ENCODE results near the gene THAP7.
"Not testable (repeated sequence)": the region's sequence is repeated elsewhere in the genome, so short reads cannot be mapped to it uniquely, and the experiment has no call there.

Gene THAP7

DNA sequence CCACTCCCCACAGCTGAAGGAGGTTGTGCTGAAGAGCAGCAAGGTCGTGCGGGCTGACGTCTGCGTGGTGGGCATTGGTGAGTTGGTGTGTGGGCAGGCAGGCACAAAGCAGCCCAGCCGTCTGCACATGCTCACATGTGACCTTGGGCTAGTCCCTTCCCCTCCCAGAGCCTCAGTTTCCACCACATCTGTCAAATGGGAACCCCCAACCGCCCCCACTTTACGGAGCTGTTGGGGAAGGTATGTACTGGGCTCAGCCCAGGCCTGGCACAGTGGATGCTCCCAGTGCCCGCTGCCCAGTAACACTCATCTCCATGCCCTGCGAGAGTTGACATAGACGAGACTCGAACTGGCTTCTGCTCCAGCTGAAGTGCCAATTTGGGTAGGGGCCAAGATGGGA, 24.9 kb downstream of the THAP7 start:
- DNase-seq, result no peak

GRCh38 chr22:20976291-20976877, 25.5 kb downstream of the THAP7 start:
- no peak for DNase-seq

GRCh38 chr22:20975541-20976290, 26.2 kb downstream of the THAP7 start:
- DNase-seq, result no peak

DNA sequence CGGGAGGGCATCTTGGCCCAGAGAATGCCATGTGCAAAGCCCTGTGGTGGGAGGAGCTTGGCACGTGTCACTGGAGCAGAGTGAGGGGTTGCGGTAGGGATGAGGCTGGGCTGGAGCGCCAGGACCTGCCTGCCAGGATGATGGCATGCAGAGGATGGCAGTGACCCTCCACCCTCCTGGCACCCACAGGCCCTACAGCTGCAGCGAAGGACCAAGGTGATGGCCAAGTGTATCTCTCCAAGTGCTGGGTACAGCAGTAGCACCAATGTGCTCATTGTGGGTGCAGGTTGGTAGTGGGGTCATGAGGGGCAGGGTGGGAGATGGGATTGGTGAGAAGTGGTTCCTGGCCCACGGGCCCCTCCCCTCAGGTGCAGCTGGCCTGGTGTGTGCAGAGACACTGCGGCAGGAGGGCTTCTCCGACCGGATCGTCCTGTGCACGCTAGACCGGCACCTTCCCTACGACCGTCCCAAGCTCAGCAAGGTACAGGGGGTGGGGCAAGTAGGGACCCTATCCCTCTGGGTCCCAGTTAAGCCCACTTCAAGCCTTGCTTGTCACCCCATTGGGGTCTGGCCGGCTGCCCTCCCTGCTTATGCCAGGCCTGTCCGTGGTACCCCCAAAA, 27.5 kb downstream of the THAP7 start:
- no peak for DNase-seq

DNA sequence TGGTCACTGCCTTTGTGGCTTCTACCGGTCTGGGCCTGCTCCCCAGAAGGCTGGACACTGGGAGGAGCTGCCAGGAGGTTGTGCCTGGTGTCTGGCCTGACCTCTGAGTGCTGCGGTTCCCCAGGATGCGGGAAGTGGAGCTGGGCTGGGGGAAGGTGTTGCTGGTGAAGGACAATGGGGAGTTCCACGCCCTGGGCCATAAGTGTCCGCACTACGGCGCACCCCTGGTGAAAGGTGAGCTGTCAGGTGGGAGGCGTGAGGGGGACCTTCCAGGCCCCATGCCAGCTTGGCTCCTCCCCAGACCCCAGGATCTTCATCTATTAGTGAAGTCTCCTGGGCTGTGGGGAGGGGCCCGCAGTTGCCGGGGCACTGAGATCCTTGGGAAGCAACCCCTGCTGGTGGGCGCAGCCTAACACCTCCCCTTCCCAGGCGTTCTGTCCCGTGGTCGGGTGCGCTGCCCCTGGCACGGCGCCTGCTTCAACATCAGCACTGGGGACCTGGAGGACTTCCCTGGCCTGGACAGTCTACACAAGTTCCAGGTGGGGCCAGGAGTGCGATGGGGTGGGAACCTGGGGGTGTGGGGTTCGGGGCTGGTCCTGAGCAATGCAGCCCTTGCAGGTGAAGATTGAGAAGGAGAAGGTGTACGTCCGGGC, 28.2 kb downstream of the THAP7 start:
- no peak for DNase-seq

DNA sequence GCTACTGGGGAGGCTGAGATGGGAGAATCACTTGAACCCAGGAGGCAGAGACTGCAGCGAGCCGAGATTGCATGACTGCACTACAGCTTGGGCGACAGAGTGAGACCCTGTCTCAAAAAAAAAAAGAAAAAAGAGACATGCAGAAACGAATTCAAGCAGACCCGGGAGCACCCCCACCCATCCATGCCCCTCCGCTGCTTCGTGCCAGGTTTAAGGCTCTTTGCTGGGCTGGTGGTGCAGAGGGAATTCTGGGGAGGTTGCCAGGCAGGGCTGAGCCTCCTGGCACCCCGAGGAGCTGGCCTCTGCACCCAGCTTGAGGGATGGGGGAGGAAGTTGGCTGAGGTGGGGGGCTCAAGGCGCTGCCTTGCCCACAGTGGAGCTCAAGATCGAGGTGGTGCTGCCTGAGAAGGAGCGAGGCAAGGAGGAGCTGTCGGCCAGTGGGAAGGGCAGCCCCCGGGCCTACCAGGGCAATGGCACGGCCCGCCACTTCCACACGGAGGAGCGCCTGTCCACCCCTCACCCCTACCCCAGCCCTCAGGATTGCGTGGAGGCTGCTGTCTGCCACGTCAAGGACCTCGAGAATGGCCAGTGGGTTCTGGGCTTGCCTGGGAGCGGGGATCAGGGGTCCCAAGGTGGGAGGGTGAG, 28.9 kb downstream of the THAP7 start:
- no peak for DNase-seq

- not testable (repeated sequence) for DNase-seq
Observed at GRCh38 chr22:20972014-20972694, 29.8 kb downstream of the THAP7 start.

GRCh38 chr22:20970939-20971657, 30.8 kb downstream of the THAP7 start:
- no peak for DNase-seq

DNA sequence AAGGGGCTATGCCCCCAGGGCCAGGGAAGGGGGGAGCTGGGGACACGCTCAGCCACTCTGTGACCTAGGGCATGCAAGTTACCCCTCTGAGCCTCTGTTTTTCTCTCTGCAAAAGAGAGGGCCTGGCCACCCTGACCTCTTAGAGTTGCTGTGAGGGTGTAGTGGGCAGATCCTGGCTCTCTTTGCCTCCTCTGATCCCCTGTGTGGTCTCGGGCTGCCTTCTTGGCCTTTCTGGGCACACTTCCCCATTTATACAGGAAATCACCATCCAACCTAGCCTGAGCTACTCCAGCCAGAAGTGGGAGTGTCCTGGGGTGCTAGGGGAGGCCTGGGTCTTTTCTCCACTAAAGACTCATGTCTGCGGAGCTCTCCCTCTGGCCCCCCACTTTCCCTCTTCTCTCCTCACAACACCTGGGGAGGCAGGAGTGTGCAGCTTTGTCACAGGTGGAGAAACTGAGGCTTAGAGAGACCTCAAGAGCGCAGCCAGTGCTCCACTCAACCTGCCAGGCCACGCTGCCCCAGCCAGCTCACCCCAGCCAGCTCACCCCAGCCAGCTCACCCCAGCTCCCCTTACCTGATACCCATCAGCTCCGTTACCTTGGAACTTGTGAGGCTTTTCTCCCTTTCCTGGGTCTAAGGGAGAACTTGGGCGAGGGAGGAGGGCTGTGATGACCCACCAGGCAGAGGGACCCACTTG, 33.5 kb downstream of the THAP7 start:
- no peak for DNase-seq

DNA sequence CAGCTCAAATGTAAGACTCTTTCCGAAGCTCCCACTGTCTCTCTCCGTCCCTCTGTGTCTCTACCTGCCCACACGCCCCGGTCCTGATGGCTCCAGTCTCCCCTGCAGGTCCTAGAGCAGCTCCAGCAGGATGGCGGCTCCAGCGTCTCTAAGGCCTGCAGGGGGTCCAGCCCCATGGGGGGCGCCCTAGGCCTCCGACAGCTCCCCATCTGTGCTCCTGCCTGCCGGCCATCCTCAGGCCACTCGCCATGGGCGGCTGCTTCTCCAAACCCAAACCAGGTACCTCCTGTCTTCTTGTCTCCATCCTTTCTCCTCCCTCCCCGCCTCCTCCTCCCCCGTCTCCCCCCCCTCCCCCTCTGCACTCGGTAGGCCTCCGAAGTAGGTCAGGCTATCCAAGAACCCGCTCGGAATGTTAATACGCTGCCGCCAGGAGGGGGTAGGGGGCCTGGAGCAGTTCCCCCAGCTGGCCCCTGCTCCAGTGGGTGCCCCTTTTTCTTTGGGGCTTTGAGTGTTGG, 34.2 kb downstream of the THAP7 start:
- no peak for DNase-seq

GRCh38 chr22:20966883-20967696, 34.8 kb downstream of the THAP7 start, which contains the start of gene AIFM3:
AIFM3 (plus strand) TSS chr22:20967255; CDS start chr22:20967945, 690 bp downstream.
- no peak for DNase-seq

GRCh38 chr22:20965888-20966855, 35.7 kb downstream of the THAP7 start:
- no peak for DNase-seq

- no peak for DNase-seq
Observed at GRCh38 chr22:20965104-20965887, 36.6 kb downstream of the THAP7 start.

DNA sequence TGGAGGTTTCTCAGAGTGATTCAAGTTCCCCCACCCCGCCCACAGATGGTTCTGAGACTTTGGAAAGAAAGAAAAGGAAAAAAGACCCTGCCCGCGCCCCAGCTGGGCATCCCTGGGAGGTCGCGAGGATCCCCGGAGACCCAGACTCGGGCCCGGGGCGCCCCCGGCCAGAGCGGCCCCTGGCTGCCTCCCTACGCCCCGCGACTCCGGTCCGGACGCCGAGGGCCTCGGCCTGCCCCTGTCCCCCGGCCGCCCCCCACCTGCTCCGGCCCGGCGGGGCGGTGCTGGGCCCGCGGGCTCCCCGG, 37.2 kb downstream of the THAP7 start:
- no peak for DNase-seq

GRCh38 chr22:20964090-20964798, 37.7 kb downstream of the THAP7 start:
- no peak for DNase-seq

GRCh38 chr22:20963201-20964052, 38.5 kb downstream of the THAP7 start:
- no peak for DNase-seq

Measured in NCI-H1417 treated with DMSO at 0.1 percent for 48 hours (cell line).